ENCODE results near the gene KRT78.

The KRT78 gene

DNA sequence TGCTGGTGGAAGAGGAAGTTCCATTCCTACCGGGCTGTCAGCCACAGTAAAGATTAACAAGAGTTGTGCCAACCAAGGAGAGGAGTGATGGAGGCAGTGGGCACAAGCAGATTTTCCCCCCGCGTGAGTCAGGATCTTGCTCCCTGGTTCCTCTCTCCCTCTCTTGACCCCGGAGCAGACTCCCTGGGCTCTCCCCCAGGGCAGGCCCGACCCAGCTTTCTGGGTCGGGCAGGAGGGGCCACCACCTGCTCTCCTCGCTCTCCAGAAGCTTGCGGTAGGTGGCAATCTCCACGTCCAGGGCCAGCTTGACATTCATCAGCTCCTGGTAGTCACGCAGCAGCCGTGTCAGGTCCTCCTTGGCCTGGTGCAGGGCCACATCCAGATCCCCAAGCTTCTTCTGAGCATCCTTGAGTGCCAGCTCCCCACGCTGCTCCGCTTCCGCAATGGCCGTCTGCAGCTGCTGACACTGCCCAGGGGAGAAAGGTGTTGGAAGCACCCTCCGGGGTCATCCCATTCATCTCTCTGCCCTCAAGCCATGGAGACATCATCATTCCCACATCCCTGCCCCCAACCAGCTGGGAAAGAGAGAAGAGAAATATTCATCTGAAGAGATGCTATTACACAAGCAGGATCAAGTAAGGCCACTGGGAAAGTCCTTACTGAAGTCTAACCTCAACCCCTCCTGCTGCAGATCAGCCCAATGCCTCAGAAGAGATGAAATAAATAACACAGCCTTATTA, 25.9 kb downstream of the KRT78 start:
- no peak for DNase-seq

GRCh38 chr12:52821826-52822660, 26.8 kb downstream of the KRT78 start:
- DNase-seq = no peak

DNA sequence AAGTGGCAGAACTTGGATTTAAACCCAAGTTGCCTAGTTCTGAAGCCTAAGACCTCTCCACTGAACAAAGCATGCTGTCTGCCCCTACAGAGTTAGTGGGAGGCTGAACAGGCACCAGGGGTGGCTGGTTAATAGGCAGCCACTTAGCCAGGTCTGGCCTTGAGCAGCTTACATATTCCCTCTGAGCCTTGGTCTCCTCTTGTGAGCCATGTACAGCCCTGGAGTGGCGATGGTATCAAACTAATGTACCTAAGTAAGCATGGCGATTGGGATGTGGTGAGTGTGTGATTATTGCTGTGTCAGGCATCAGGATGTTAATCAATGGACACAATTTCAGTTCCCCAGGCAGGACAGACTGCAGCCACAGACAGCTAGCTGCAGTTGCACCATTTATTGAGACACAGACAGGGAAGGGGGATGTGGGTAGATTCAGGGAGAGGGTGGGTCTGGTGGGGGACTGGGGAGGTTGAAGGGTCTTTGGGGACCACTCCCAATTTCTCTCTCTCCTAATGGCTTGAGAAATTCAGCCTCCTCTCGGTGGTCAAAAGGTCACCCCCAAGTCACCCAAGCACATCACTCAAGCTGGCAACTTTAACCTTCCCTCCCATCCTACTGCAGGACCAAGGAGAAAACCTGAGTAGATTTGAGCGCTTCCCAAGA, 27.6 kb downstream of the KRT78 start:
- no peak for DNase-seq

- no peak for DNase-seq
These were observed 28.3 kb downstream of the KRT78 start for GRCh38 chr12:52820521-52820920.

DNA sequence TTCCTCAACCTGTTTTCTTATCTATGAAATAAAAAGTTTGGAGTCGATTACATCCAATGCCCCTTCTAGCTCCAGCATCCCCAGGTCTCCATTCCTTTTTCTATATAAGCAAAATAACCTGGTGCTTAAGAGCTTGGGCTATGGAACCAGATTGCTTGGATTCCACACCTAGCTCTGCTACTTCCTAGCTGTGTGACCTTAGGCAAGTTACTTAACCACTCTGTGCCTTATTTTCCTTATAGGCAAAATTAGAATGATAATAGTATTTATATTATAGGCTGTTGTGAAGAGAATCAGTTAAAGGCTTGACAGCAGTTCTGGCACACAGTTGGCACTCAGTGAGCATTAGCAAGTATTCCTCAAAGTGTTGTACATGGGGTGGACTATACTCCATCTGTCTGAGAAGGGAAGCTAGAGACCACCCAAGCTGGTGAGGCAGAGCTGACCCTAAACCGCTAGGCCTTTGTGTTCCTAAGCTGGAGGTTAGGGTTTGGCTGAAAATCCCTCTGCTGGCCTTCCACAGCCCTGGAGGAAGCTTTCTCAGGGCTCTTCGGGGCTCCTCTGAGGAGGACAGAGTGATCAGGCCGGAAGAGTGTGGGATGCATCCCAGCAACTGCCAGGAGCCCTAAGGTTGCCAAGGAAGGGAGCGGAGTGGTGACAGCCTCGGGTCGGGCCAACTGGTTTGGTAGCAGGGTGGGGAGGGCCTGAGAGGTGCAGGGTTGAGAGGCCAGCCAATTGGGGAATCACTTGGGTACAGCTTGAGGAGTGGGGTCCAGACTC, 28.9 kb downstream of the KRT78 start:
- DNase-seq = no peak

GRCh38 chr12:52818887-52819420, 29.8 kb downstream of the KRT78 start:
- DNase-seq = no peak

DNA sequence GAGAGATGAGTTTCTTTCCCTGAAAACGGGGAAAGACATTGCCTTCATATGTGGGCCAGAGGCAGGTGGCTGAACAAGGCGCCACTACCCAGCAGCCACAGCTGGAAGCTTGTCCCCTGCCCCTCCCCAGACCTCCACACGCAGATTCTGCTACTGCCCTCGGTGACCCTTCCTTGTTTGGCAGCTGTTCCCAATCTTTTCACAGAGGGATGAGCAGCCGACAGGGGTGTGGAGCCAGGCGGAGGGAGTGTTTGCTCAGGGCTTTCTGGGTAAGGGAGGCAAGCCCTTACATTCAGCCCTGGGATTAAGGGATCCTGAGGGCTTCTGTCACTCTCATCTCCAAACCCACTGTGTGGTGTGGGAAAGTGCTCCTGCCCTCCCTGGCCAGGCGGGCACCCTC, 30.4 kb downstream of the KRT78 start:
- DNase-seq = no peak

GRCh38 chr12:52817699-52818238, 31.0 kb downstream of the KRT78 start:
- no peak for DNase-seq

- DNase-seq = no peak
These were observed 31.6 kb downstream of the KRT78 start for GRCh38 chr12:52817003-52817698.

DNA sequence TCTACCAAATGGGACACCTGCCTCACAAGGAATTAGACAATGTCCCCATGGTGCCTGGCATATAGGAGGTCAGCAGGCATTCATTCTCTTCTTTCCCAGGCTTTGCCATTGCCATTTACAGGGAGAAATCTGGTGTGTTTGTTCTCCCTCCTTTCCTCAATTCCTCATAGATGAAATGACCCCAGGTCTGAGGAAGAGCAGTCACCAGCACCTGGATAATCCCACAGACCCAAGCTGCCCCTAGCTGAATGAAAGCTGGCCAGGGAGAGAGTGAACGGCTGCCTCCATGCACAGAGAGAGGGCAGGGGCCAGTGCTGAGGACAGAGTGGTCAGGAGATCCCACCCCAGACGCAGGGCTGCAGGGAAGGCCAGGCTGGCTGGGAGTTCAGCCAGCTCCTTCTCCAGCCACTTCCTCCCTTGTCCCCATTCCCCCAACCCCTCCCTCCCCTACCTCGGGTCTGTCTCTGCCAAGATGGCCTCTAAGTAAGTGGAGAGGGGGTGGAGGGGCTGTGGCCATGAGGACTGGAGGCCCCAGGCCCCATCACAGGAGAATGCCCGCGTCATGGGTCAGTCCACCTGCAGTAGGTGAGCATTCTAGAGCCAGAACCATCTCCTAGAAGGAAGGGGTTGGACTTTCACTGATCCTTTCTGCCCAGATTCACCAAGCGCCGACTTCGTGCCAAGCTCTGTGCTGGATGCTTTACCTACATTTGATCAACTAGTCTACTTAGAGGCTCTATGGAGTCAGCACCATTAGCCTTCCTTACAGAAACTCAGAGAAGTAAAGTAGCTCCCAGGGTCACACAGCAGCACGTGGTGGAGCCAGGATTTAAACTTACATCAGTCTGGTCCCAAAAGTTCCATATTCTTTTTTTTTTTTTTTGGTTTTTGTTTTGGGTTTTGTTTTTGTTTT, 32.9 kb downstream of the KRT78 start:
- no peak for DNase-seq

- DNase-seq = no peak
These were observed 33.6 kb downstream of the KRT78 start for GRCh38 chr12:52815161-52815560.

DNA sequence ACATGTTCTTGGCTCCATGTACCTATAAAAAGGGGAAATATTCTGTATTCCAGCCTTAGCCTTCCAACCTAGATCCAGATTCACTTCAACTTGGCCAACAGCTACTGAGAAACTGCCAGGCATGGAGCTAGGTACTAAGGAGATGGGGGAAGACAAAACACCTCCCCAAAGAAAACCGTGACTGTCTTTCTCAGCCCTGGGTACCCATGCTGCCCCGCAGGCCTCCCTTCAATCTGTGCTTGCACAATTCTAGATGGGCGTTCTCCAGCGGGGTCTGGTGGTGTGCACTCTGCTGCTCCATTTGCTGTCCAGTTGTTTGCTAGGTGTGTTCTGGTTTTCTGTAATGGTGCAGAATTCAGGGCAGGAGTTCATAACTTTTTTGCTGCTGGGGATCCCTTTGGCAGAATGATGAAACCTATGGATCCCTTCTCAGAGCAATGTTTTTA, 34.1 kb downstream of the KRT78 start:
- DNase-seq = no peak

GRCh38 chr12:52813885-52814709, 34.7 kb downstream of the KRT78 start, which contains the start of gene KRT4:
TSS of gene KRT4 (minus strand) at chr12:52814116. CDS start at chr12:52814058, 58 bp downstream.
- no peak for DNase-seq

DNA sequence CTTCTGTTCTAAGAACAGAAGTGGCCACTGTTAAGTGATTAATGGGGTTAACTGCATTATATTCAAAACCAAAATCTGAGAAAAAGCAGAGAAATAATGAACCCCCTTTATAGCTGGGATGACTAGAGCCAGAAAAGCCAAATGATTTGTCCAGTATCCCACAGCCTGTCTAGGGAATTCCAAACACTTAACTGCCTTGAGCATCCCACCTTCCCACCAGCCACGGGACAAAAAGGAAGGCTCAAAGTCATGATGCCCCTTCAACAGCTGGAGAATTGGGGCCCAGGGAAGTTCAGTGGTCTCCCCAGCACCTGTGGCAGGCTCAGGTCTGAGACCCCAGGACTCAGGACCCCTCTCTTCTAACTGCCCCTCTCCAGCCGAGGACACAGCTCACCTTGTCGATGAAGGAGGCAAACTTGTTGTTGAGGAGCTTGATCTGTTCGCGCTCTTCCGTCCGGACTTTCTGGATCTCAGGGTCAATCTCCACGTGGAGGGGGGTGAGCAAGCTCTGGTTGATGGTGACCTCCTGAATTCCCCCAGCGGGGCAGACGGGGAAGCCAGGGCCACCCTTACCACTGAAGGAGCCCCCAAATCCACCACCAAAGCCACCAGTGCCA, 35.5 kb downstream of the KRT78 start:
- DNase-seq = no peak

GRCh38 chr12:52812749-52813148, 36.0 kb downstream of the KRT78 start:
- no peak for DNase-seq

GRCh38 chr12:52812073-52812400, 36.8 kb downstream of the KRT78 start:
- DNase-seq = no peak

GRCh38 chr12:52811191-52812072, 37.4 kb downstream of the KRT78 start:
- DNase-seq = no peak

DNA sequence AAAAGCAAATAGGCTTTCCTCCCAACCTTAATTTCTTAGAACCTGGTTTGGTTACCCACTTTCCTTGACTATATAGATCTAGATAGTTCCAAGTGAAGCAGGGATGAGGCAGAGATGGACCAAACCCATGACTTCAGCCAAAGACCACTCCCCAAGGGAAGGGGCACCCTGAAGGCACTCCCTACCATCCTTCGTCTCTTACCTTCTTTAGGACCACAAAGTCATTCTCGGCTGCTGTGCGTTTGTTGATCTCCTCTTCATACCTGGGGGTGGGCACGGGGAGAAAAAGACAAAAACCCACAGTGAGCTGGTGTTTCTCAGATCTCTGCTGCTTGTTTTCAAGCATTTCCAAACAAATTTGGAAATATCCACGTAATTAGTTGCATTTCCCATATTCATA, 38.2 kb downstream of the KRT78 start:
- DNase-seq = no peak

Data from OCI-M1 (cell line).